AG10803 (cell line): ENCODE results near the gene MBD2.
A peak's percentile ranks its signal among the peaks of the same experiment; 100 is the strongest.

Experiments
- DNase-seq: peaks from one replicate; pipeline ENCODE4 v3.0.0; 2010; ENCODE audit warnings: low read depth
- H3K4me3 ChIP-seq: 2 replicates; pipeline ENCODE4 v1.5.1; 2011; ENCODE audit warnings: mild to moderate bottlenecking, low read length, control low read depth
- CTCF ChIP-seq: conservative IDR thresholded peaks from 2 replicates; pipeline ENCODE4 v1.5.1; 2011; ENCODE audit warnings: mild to moderate bottlenecking, low read length, control low read depth, inconsistent platforms

MBD2 gene

GRCh38 chr18:54154231-54154630 lies 70.2 kb downstream of the MBD2 start:
- no peak for DNase-seq
- no peak for TF ChIP-seq CTCF
- no peak overlapping the region for H3K4me3 ChIP-seq

- H3K4me3 ChIP-seq = no peak overlapping the region
- no peak for DNase-seq
- TF ChIP-seq CTCF = no peak
Measured at GRCh38 chr18:54151376-54151775, 73.1 kb downstream of the MBD2 start.

- no peak for DNase-seq
- H3K4me3 ChIP-seq = no peak overlapping the region
- TF ChIP-seq CTCF = no peak
Measured at GRCh38 chr18:54150226-54150625, 74.2 kb downstream of the MBD2 start.

- no peak for TF ChIP-seq CTCF
- H3K4me3 ChIP-seq = peak overlapping the region; percentile 15
- peak; percentile 94 for DNase-seq
Measured at GRCh38 chr18:54149078-54149697, 75.3 kb downstream of the MBD2 start.

GRCh38 chr18:54148678-54149077 lies 75.8 kb downstream of the MBD2 start:
- DNase-seq = no peak
- TF ChIP-seq CTCF = no peak
- H3K4me3 ChIP-seq = no peak overlapping the region

- no peak for TF ChIP-seq CTCF
- no peak for DNase-seq
- no peak overlapping the region for H3K4me3 ChIP-seq
Measured at GRCh38 chr18:54148151-54148550, 76.3 kb downstream of the MBD2 start.

GRCh38 chr18:54147439-54147838 lies 77.0 kb downstream of the MBD2 start:
- TF ChIP-seq CTCF = no peak
- no peak overlapping the region for H3K4me3 ChIP-seq
- no peak for DNase-seq
